ENCODE data around the gene PTX4.

PTX4 gene

DNA sequence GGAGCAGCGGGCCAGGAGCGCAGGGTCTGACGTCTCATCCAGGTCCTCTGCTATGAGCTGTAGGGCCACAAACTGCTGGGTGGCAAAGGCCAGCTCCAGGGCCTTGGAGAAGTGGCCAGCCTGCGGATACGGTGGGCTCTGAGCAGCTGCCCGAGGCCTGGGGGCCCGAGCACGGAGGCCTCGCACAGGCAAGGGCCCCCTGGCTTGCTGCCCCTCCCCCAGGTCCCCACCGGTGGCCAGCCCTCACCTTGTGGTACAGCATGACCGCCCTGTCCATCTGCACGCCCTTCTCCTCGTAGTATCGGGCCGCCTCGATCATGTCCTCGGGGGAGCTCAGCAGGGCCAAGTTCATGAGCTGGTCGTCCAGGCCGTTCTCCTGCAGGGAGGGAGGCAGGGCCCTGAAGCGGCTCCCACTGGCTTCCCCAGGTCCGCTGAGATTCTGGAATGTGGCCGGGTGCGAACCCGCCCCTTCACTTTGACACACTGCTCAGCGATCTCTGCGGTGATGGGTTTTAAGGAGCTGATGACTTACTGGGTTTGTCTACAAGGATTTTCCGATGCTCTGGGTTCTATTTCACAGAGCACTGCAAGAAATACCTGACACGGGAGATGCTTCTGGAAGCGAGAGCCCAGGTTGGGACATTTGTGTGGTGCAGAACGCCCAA is 35.0 kb upstream of the PTX4 start:
- DNase-seq: no peak

DNA sequence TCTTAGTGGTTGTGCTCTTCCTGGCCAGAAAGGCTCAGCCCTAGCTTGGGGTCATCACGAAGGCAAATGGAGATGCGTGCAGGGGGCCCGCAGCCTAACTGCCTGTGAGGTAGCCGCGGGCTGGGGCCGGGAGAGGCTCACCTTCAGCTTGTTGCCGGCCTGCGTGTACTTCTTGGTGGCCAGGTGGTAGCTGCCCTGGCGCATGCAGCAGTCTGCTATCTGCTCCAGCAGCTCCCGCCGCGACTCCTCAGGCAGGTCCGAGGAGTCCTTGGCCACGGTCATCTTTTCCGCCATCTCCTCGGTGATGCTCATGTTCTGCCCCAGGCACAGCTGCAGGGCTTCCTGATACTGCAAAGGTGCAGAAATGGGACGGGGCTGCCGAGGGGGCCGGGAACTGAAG is 31.7 kb upstream of the PTX4 start:
- DNase-seq: no peak

DNA sequence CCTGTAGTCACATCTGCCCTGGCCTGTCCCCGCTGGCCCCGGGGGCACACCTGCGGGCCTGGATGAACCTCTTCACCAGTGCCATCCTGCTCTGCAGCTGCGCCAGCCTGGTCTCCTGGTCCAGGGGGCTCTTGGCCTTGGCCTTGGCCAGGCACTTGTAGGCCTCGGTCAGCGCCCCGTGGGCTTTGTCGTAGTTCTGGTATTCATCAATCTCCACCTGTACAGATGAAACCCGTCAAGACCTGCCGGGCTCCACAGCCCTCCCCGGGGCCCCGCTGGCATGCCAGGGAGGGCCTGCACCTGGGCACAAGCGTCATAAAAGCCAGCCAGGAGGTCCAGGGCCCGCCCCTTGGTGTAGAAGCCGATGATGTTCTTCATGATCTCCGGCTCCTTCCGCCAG is 31.1 kb upstream of the PTX4 start:
- DNase-seq: no peak

DNA sequence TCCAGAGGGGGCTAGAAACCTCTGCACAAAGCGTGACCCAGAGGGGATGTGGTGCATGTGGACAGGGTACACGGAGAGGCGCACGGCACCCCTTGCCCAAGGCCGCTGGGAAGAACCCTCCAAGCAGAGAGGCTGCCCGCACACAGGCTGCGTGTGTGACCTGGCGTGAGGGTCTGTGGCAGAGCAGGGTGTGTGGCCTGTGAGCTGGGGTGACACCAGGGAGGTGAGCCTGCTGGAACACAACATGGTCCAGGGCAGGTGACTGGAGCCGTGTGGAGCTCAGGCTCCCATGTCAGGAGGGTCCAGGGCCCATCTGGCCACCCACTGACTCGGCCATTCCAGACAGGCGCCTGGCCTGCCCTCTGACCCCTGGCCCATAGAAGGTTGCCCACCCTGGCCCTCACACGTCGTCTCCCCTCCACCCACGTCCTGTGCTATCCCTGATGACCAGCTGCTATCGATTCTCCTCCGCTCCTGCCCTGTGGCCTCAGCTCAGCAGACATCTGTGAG is 29.9 kb upstream of the PTX4 start:
- DNase-seq: no peak

DNA sequence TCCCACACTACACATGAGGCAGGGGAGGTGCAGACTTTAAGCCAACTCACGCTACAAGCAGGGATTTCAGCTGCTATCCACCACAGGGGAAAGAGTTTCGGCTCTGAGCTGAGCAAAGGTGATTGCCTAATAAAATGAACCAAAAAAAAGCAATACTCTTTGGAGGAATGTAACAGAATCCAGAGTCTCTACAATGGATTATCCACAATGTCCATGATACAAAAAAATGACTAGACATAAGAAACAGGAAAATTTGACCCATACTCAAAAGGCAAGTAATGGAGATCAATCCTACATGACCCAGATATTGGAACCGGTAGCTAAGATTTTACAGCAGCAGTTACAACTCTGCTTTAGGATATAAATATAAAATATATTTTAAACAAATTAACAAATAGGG is 25.8 kb upstream of the PTX4 start:
- DNase-seq: no peak

DNA sequence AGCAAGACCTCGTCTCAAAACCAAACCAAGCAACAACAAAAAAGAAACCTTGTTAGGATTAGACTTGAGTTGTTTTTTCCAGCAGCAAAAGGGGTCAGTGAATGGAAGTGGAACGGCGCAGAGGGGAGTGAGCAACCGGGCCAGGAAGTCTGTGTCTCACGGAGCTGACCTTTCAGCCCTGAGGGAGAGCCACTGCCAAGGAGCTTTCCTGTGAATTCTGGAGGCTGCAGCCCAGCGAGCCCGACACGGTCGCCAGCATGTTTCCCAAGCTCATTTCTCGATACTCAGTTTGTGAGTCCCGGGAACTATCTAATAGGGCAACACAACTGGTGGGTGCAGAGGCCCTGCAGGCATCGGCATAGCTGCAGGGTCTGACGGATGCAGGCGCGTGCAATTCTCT is 24.0 kb upstream of the PTX4 start:
- no peak for DNase-seq

DNA sequence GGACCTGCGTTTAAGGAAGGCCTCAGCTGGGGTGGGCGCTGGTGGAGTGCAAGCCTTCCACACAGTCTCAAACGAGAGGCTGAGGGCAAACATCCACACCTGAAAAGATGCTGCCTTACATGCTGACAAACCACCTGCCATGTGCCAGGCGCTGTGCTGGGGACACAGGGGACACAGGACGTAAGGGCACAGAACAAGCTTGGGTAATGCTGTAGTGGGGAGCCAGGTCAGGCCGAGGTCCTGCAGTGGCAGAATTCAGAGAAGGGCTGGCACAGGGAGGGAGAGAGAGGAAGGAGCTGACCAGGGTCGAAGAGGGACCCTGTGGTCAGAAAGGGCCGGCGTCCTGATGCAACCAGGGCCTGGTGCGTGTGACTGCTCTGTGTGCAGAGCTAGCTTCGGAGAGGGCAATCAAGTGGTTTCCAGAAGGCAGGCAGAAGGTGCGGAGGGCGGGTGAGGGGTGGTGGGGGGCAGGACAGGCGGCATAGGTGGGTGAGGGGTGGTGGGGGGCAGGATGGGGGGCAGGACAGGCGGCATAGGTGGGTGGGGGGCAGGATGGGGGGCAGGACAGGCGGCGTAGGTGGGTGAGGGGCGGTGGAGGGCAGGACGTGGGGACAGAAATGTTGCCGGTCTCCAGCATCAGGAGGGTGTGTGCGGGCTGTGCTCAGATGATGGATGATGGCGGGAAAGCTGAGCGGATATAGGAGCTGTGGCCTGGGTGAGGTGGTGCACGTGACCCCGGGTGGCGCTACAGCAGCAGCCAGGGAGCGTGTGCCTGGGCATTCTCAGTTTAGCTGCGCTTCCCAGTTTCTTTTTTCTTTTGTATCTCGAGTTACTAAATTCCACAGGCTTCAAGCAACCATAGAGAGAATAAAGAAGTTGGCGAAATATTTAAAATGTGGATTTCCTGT is 23.2 kb upstream of the PTX4 start:
- no peak for DNase-seq

DNA sequence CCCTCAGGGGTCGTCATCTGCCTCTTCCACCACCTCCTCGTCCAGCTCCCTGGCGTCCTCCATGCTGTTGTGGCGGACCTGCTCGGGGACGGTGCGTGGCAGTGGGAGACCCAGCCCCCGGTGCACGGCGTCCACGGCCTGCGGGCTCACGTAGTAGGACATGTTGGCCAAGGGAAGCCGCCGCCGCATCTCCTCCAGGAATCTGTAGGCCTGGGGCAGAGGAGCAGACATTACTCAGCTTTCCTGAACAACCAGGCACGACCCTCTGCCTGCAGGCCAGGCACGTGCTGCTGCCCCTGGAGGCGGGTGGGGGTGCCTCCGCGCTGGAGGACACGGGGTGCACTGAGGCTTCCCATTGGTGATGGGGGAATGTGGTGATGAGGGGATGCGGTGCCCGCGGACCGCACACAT is 22.2 kb upstream of the PTX4 start:
- no peak for DNase-seq

DNA sequence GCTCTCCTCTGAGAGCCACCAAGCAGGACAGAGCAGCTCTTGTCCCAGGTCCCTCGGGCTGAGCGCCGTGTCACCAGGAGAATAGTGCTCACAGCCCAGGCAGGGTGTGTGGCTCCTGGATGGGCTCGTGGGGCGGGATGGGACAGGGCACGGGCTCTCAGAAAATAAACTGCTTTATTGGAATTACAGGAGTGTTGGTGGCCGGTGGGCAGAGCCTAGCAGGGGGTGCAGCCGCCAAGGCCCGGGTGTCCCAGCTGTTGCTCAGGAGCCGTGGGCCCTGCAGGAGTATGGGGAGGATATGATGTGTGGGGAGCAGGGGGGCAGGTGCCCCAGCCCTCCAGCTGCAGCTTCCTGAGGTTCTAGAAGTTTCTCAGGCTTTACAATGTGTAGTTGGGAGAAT is 21.5 kb upstream of the PTX4 start:
- DNase-seq: no peak

DNA sequence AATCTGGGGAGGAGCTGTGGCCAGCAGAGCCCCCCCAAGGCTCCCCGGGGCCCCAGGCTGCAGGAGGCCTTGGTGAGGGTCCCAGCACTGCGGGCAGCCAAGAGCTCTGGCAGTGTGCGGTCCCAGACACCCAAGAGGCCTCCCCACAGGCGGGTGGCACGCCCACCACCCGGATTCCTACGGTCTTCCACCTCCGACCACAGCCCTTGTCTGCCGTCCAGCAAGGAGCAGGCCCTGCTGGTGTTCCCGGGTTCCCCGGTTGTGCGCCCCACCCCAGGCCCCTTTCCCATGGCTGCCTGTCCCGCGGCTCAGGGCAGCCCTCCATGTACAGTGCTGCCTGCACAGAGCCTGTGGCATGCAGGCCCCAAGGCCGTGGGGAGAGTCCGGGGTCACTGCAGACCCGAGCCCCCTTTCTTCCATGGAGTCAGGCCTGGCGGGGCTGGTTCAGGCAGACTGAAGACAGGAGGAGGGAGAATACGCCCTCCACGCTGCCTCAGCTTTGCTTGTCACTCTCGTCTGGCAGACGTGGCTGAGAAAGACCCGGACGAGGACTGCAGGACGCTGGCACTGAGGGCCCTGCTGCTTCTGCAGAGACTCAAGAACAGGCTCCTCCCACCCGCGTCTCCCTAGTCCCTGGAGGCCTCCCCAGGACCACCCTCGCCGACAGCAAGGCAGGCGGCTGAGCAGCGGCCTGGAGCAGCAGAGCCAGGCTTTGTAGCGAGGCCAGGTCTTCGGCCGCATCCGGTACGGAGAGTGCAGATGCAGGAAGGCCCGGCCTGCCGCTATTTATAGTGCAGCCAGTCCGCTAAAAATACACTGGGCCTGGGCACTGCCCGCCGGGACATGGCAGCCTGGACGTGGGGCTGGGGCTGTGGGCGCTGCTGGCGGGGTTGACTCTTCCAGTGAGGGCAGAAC is 20.8 kb upstream of the PTX4 start:
- no peak for DNase-seq

DNA sequence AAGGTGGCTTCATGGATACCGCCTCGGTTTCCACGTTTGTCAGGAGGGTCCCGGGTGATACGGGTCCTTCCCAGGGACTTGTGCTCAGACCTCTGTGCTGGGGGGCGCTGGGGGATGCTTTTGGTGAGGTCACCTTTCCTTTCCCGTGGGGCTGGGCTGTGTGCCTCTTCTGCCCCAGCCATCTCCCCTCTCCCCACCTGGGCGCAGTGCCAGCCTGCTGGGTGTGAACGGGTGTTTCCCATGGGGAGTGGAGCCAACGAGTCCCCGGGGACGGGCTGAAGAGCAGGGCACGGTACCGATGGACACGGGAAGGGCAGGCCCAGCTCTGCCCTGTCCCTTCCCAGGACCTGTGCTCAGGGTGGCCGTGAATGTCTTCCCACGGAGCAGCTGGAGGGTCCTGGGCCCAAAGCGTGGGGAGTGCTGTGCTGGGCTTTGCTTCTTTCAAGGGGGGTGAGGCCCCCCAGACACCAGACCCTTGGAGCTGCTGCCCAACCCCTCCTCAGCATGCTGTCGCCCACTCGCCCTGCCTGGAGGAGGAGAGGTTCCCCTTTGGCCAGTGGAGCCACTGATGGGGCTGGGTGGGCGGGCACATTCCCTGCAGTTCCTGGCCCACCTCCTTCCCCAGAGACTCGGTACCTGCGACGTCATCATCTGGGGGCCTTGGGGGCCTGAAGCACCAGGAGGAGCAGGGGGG is 19.9 kb upstream of the PTX4 start:
- no peak for DNase-seq

DNA sequence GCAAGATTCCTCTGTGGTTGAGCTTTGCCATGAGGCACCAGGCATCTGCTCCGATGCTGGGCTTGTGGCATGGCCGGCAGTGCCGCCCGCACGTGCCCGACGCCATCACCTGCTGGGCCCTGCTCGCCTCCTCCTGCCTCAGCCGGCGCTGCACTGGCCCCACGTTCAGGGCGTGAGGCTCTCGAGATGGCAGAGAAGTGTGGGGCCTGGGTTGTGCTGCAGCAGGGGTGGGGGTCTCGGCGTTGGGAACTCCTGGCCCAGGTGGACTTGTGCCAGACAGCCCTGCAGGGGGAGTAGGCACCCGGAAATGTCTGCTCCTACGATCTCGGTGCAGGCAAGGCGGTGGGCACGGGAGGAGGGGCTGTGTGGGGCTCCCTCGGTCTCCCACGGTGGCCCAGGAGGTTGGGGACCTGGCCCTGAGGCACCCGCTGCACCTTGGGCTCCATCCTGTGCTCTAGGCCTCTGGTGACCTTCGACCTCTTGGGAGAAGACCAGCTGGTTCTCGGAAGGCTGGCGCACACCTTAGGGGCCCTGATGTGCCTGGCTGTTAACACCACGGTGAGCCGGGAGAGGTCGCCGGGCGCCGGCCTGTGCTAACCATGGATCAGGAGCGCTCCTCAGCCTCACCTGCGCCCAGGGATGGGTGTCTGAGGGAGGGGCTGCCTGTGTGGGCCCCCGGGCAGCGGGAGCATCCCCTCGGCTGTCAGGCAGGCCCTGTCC is 17.9 kb upstream of the PTX4 start:
- no peak for DNase-seq

DNA sequence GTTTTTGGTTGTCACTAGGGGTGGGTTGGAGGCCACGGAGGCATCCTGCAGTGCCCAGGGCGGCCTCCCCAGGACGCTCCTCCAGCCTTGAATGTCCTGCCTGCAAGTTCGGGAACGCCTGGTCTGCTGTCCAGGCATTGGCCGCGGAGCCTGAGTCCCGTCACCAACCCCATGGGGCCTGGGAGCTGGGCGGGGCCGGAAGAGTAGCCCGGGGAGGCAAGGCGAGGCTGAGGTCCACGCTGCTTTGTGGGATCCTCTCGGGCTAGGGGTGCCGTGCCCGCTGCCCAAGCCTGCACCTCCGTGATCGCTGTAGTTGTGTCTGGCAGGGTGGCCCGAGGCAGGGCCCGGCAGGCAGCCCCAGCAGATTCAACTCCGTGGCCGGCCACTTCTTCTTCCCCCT is 17.2 kb upstream of the PTX4 start:
- DNase-seq: no peak

DNA sequence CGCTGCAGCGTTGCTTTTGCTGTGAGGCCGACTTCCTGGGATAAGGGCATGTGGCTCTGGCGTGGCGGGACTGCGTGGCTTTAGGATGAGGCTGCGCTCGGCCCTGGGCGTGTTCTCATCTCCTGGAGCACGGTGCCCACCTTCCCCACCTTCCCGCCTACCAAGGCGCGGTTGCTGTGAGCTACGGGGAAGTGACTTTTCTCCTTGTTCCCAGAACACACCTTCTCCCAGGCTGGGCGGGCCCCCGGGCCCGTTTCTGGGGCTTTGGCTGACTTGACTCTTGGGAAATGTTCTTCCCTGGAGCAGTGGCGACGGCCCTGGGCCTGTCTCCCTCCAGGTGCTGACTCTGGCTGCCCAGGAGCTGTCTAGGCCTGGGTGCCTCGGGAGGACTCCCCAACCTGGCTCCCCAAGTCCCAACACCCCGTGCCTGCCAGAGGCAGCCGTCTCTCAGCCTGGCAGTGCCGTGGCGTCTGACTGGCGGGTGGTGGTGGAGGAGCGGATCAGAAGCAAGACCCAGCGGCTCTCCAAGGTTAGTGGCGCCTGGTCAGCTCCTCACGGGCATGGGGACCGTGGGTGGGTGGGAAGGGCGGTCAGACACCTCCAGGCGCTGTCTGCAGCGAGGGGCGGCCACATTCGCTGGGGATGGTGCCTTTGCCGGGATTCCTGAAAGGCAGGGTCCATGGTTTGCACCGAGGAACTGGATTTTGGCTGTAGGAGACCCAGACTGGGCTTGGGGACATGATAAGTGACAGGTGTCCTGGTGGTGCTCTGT is 16.5 kb upstream of the PTX4 start:
- DNase-seq: no peak

DNA sequence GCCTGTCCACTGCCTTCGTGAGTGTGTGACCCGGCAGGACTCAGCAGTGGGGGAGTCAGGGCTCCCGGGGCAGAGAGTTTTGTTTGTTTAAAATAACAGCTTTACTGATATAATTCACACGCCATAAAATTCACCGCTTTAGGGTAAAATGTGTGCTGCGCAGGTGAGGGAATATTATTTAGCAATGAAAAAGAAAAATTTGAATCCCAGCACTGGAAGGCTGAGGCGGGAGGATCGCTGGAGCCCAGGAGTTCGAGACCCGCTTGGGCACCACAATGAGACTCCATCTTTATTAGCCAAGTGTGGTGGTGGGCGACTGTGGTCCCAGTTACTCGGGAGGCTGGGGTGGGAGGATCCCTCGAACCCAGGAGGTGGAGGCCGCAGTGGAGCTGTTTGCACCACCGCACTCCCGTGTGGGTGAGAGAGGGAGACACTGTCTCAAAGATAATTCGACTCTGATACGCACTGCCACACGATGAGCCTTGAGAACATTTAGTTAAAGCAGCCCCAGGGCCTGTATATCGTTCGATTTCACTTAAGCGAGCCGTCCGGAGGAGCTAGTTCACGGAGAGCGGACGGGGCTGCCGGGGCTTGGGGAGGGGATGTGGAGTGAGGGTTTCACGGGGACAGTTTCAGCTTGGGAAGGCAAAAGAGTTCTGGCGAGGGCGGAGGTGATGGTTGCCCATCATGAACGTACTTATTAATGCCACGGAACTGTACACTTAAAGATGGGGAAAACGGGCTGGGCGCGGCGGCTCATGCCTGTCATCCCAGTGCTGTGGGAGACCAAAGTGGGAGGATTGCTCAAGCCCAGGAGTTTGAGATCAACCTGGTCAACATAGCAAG is 14.6 kb upstream of the PTX4 start:
- no peak for DNase-seq

DNA sequence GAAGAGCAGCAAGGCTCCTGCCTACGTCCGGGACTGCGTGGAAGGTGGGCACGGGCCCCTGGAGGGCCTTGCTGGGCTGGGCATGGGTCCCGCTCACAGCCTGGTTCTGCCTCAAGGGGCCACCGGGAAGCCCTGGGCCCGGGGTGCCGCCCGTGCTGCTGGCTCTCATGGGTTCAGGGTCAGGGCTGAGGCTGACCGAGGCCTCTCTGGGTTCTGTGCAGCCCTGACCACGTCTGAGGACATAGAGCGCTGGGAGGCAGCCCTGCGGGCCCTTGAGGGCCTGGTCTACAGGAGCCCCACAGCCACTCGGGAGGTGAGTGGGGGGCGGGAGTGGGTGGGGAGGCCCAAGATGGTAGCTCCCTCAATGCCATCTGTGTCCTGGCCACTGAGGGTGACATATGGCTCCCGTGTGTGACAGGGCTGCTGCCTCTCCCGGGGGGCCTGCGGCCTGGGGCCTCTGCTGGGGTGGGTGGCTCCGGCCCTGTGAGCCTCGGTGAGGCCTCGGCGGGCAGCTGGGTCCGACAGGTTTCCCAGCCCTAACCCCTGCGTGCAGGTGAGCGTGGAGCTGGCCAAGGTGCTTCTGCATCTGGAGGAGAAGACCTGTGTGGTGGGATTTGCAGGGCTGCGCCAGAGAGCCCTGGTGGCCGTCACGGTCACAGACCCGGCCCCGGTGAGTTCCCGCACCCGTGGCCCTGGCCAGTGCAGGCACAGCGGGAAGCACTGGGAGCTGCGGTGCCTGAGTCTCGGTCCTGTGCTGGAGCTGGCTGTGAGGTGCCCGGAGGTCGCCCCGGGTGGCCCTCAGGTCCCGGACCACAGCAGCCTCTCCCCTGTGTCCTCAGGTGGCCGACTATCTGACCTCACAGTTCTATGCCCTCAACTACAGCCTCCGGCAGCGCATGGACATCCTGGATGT is 13.6 kb upstream of the PTX4 start:
- DNase-seq: no peak

DNA sequence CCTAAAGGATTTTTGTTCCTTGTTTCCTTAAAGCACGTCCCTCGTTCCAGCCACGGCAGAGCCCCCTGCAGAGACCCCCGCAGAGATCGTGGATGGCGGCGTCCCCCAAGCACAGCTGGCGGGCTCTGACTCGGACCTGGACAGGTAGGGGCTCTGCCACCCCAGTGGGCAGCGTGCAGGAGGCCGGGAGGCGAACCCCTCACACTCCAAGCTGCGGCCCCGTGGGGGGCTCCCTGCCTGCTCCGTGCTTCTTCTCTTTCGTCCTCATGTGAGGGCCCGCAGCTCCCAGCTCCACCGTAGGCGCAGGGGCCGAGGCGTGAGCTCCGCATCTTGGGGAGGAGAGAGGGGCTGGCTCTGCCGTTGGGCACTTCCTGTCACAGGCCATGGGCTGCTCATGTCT is 12.9 kb upstream of the PTX4 start:
- DNase-seq: no peak

DNA sequence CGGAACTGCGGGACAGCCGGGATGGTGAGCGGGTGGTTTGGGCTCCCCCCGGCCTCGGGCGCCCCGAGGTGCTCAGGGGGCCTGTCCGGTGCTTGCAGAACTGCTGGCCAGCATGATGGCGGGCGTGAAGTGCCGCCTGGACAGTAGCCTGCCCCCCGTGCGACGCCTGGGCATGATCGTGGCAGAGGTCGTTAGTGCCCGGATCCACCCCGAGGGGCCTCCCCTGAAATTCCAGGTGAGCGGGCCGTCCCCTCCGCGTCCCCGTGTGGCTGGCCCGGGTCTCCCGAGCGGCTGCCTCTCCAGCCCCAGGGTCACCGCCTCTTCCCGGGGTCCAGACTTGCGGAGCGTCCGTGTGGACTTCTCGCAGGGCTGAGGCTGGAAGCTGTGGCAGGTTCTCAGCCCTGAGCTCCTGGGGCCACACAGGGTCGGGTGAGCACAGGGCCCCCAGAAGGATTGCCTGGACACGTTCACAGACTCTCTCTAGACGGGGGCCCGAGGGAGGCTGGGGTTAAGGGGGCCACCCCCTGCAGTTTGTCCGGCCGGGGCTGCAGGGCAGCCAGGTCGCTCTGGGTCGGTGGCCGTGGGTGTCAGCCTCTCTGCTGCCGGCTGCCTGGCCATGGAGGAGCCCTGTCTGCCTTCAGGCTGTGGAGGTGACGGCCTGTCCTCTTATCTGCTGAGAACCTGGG is 11.9 kb upstream of the PTX4 start:
- no peak for DNase-seq
